Activated effector memory CD4-positive, alpha-beta T cell treated with anti-CD3 and anti-CD28 coated beads, Interleukin-2, amount 50 U/mL, for 16 hours (primary cell): ENCODE measurements around the gene NLK.
"Not testable (repeated sequence)": the region's sequence is repeated elsewhere in the genome, so short reads cannot be mapped to it uniquely, and the experiment has no call there.

Experiments
- DNase-seq: peaks from one replicate; pipeline ENCODE4 v3.0.0-alpha.2; 2020

NLK gene

GRCh38 chr17:28076144-28076543 lies 33.7 kb downstream of the NLK start:
- DNase-seq, result no peak

- not testable (repeated sequence) for DNase-seq
Measured at GRCh38 chr17:28077140-28077539, 34.7 kb downstream of the NLK start.

GRCh38 chr17:28078341-28079229 lies 36.1 kb downstream of the NLK start:
- DNase-seq, result no peak

GRCh38 chr17:28081467-28081866 lies 39.0 kb downstream of the NLK start:
- no peak for DNase-seq

- no peak for DNase-seq
Measured at GRCh38 chr17:28085766-28086165, 43.3 kb downstream of the NLK start.

GRCh38 chr17:28086519-28086918 lies 44.0 kb downstream of the NLK start:
- no peak for DNase-seq

GRCh38 chr17:28087743-28088142 lies 45.3 kb downstream of the NLK start:
- no peak for DNase-seq

- DNase-seq, result no peak
Measured at GRCh38 chr17:28090551-28090950, 48.1 kb downstream of the NLK start.

GRCh38 chr17:28092088-28092487 lies 49.6 kb downstream of the NLK start:
- no peak for DNase-seq

- no peak for DNase-seq
Measured at GRCh38 chr17:28093999-28094716, 51.7 kb downstream of the NLK start.

- no peak for DNase-seq
Measured at GRCh38 chr17:28096756-28097155, 54.3 kb downstream of the NLK start.

GRCh38 chr17:28097254-28097653 lies 54.8 kb downstream of the NLK start:
- no peak for DNase-seq

GRCh38 chr17:28097901-28098300 lies 55.4 kb downstream of the NLK start:
- no peak for DNase-seq

- DNase-seq, result not testable (repeated sequence)
Measured at GRCh38 chr17:28098591-28098990, 56.1 kb downstream of the NLK start.

GRCh38 chr17:28100251-28100650 lies 57.8 kb downstream of the NLK start:
- DNase-seq, result no peak

- no peak for DNase-seq
Measured at GRCh38 chr17:28100936-28101335, 58.5 kb downstream of the NLK start.

- no peak for DNase-seq
Measured at GRCh38 chr17:28101919-28102318, 59.4 kb downstream of the NLK start.

- no peak for DNase-seq
Measured at GRCh38 chr17:28105501-28105900, 63.0 kb downstream of the NLK start.

GRCh38 chr17:28110184-28110583 lies 67.7 kb downstream of the NLK start:
- no peak for DNase-seq

- DNase-seq, result no peak
Measured at GRCh38 chr17:28112181-28112580, 69.7 kb downstream of the NLK start.

- DNase-seq, result no peak
Measured at GRCh38 chr17:28112606-28113005, 70.1 kb downstream of the NLK start.

GRCh38 chr17:28113269-28113668 lies 70.8 kb downstream of the NLK start:
- no peak for DNase-seq

- DNase-seq, result no peak
Measured at GRCh38 chr17:28115046-28115445, 72.6 kb downstream of the NLK start.

- no peak for DNase-seq
Measured at GRCh38 chr17:28117304-28117703, 74.8 kb downstream of the NLK start.
